K562 (cell line): Measurements from ENCODE around the gene CNOT6. TPM values are rescaled to one million over a fixed set of nuclear protein-coding genes. Genes with fewer than 3 reads are reported as not detected.
A peak's percentile ranks its signal among the peaks of the same experiment; 100 is the strongest.

Source experiments
- AFF4 ChIP-seq: sonication (generic); formaldehyde crosslinking; IDR thresholded peaks from 2 replicates; pipeline ENCODE4 v1.8.0; 2023; ENCODE audit warnings: mild to moderate bottlenecking, missing genetic modification reagents
- CREB1 ChIP-seq, 2 experiments: sonication (generic) in 1 of 2; formaldehyde crosslinking in 1 of 2; IDR thresholded peaks; 2 replicates each; pipeline versions ENCODE4 v1.6.1 to v1.8.0; 2012 to 2022; ENCODE audit warnings: inconsistent platforms in 1 of 2, mild to moderate bottlenecking in 1 of 2, missing genetic modification reagents in 1 of 2, moderate library complexity in 1 of 2
- ELF4 ChIP-seq: fragments of 450-650 bp; formaldehyde crosslinking; IDR thresholded peaks from 2 replicates; pipeline ENCODE4 v1.4.0; 2022; ENCODE audit warnings: missing genetic modification characterization
- FOXM1 ChIP-seq, 2 experiments: fragments of 450-650 bp in 1 of 2; sonication (generic) in 1 of 2; formaldehyde crosslinking in 1 of 2; IDR thresholded peaks; 2 replicates each; pipeline versions ENCODE4 v1.6.1 to v1.9.0; 2017 to 2022; ENCODE audit warnings: low read depth in 2 of 2, mild to moderate bottlenecking in 2 of 2, missing genetic modification reagents in 1 of 2, moderate library complexity in 1 of 2
- HES1 ChIP-seq: fragments of 450-650 bp; IDR thresholded peaks from 2 replicates; pipeline ENCODE4 v1.6.1; 2016; ENCODE audit warnings: low read depth, mild to moderate bottlenecking, moderate library complexity
- HLTF ChIP-seq: fragments of 450-650 bp; IDR thresholded peaks from 2 replicates; pipeline ENCODE4 v1.6.1; 2016
- MAFK ChIP-seq: IDR thresholded peaks from 2 replicates; pipeline ENCODE4 v1.6.1; 2011; ENCODE audit warnings: low read length, improper control_type of control experiment
- MTA1 ChIP-seq: fragments of 450-650 bp; IDR thresholded peaks from 2 replicates; pipeline ENCODE4 v1.6.1; 2017; ENCODE audit warnings: borderline replicate concordance
- MTA3 ChIP-seq: fragments of 450-650 bp; formaldehyde crosslinking; IDR thresholded peaks from 2 replicates; pipeline ENCODE4 v1.6.1; 2017; ENCODE audit warnings: mild to moderate bottlenecking, borderline replicate concordance
- NCOA1 ChIP-seq: fragments of 450-650 bp; IDR thresholded peaks from 2 replicates; pipeline ENCODE4 v1.6.1; 2016; ENCODE audit warnings: low read depth
- PHB2 ChIP-seq: fragments of 450-650 bp; IDR thresholded peaks from 2 replicates; pipeline ENCODE4 v1.6.1; 2017; ENCODE audit warnings: low read depth
- PRDM10 ChIP-seq: fragments of 450-650 bp; IDR thresholded peaks from 2 replicates; pipeline ENCODE4 v1.6.1; 2018; ENCODE audit not compliant: partially characterized antibody
- TAF9B ChIP-seq: fragments of 450-650 bp; IDR thresholded peaks from 2 replicates; pipeline ENCODE4 v1.6.1; 2018; ENCODE audit warnings: mild to moderate bottlenecking; ENCODE audit not compliant: partially characterized antibody
- TARDBP ChIP-seq: fragments of 450-650 bp; IDR thresholded peaks from 2 replicates; pipeline ENCODE4 v1.6.1; 2016
- TFAP4 ChIP-seq: sonication (generic); formaldehyde crosslinking; IDR thresholded peaks from 2 replicates; pipeline ENCODE4 v1.8.0; 2022; ENCODE audit warnings: missing genetic modification reagents, mild to moderate bottlenecking, moderate library complexity, borderline replicate concordance
- ZBTB8A ChIP-seq: fragments of 450-650 bp; IDR thresholded peaks from 2 replicates; pipeline ENCODE4 v1.6.1; 2018; ENCODE audit warnings: mild to moderate bottlenecking, moderate library complexity; ENCODE audit not compliant: partially characterized antibody
- ZNF224 ChIP-seq: sonication (generic); formaldehyde crosslinking; IDR thresholded peaks from 2 replicates; pipeline ENCODE4 v1.8.0; 2022; ENCODE audit warnings: mild to moderate bottlenecking, missing genetic modification reagents
- ZNF316 ChIP-seq: fragments of 450-650 bp; IDR thresholded peaks from 2 replicates; pipeline ENCODE4 v1.6.1; 2016
- ZNF324 ChIP-seq: fragments of 250-450 bp; sonication (Bioruptor Pico); IDR thresholded peaks from 2 replicates; pipeline ENCODE4 v1.4.0; 2020; ENCODE audit warnings: mild to moderate bottlenecking
- polyA plus RNA-seq, 8 experiments: library from polyadenylated mRNA; depleted of rRNA in 4 of 8; stranded (reverse) in 5 of 8; unstranded in 3 of 8; fragments of >200 nt; fragmentation: Nextera tagmentation in 2 of 8; fragmentation: Illumina TruSeq in 1 of 8; extraction: Ambion mirVana in 2 of 8; extraction: Trizol in 1 of 8; gene quantifications; 2 replicates each; pipeline versions ENCODE4 v1.2.1 to v1.2.3, GENCODE V29; 2011 to 2014; ENCODE audit warnings: inconsistent platforms in 1 of 8, missing spikeins in 1 of 8
- total RNA-seq, 7 experiments: library from RNA; depleted of rRNA in 6 of 7; stranded (reverse); fragments of >200 nt in 6 of 7; fragmentation: Illumina TruSeq in 2 of 7; extraction: Trizol in 2 of 7; gene quantifications; 2 replicates each; pipeline versions ENCODE4 v1.2.1 to v1.2.3, GENCODE V29; 2011 to 2021; ENCODE audit warnings: low replicate concordance in 1 of 7

CNOT6 gene
- total and polyA plus RNA-seq, 9 of the 15 experiments (the other 6 are each of a cell fraction or from before 2014, with no cell fraction given) = 4.9 to 32.4 (median 14.0) TPM

- TF ChIP-seq HES1 (peak; percentile 88), AFF4 (CRISPR knock-in tag) (no peak), ZNF316 (peak; percentile 86), TAF9B (peak; percentile 50), ZNF224 (CRISPR knock-in tag) (no peak), ZNF324 (CRISPR knock-in tag) (0 out of 2 replicates have a peak, but pooled peaks have one; percentile 7), HLTF (peak; percentile 81; the same call in 1 of the 2 replicates), NCOA1 (peak; percentile 90), MAFK (peak; percentile 23; the same call in 1 of the 2 replicates), FOXM1 (IDR thresholded peaks at IDR 0.05; ENCODE audit: low read depth) (peak; percentile 93), FOXM1 (CRISPR knock-in tag; IDR thresholded peaks at IDR 0.05; ENCODE audit: low read depth) (no peak), CREB1 (IDR thresholded peaks at IDR 0.05) (0 out of 2 replicates have a peak, but pooled peaks have one; percentile 28), CREB1 (CRISPR knock-in tag; IDR thresholded peaks at IDR 0.05) (no peak; the same call in 1 of the 2 replicates), ZBTB8A (no peak), PRDM10 (peak; percentile 65), MTA1 (peak; percentile 85), ELF4 (CRISPR knock-in tag) (peak; percentile 74; the same call in 1 of the 2 replicates), TFAP4 (CRISPR knock-in tag) (peak; percentile 16; the same call in 1 of the 2 replicates), TARDBP (peak; percentile 87; the same call in 1 of the 2 replicates), MTA3 (peak; percentile 80), PHB2 (peak; percentile 91)
Measured at GRCh38 chr5:180555168-180555921, 61.2 kb downstream of the CNOT6 start (continued).
